ENCODE results near the gene NECTIN1. TPM values are rescaled to one million over a fixed set of nuclear protein-coding genes. Genes with fewer than 3 reads are reported as not detected.

NECTIN1 gene
- total RNA-seq, 6 experiments from 2014 or later, result 4.3 to 8.4 (median 6.1) TPM

- intact Hi-C loops (cut with DNase I), result no loop called here
- Histone ChIP-seq H3K4me1 (peaks cover 0 to 5% (median 0%) of the 10 kb centered on the region in 4 donors), H3K36me3 (no peaks in the 10 kb centered on the region), H3K27me3 (peaks cover 0 to 7% of the 10 kb centered on the region in 2 donors), H3K4me3 (no peak overlapping the region), H3K27ac (no peak overlapping the region), H3K9me3 (no peaks in the 10 kb centered on the region)
- ATAC-seq (no peak), DNase-seq (peak in 1 of 3 donors; percentile 15)
- TF ChIP-seq POLR2A (IDR thresholded peaks at IDR 0.05), result no peak
- TF ChIP-seq, protein P1, sequence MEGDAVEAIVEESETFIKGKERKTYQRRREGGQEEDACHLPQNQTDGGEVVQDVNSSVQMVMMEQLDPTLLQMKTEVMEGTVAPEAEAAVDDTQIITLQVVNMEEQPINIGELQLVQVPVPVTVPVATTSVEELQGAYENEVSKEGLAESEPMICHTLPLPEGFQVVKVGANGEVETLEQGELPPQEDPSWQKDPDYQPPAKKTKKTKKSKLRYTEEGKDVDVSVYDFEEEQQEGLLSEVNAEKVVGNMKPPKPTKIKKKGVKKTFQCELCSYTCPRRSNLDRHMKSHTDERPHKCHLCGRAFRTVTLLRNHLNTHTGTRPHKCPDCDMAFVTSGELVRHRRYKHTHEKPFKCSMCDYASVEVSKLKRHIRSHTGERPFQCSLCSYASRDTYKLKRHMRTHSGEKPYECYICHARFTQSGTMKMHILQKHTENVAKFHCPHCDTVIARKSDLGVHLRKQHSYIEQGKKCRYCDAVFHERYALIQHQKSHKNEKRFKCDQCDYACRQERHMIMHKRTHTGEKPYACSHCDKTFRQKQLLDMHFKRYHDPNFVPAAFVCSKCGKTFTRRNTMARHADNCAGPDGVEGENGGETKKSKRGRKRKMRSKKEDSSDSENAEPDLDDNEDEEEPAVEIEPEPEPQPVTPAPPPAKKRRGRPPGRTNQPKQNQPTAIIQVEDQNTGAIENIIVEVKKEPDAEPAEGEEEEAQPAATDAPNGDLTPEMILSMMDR (IDR thresholded peaks at IDR 0.05), result no peak
- 73% methylated on average over 7 of the region's 8 CpGs for WGBS (ENCODE audit: insufficient coverage, low coverage, low lambda C conversion rate, missing lambda C conversion rate)
Observed at GRCh38 chr11:119739021-119739703, 10.2 kb upstream of the NECTIN1 start.

DNA sequence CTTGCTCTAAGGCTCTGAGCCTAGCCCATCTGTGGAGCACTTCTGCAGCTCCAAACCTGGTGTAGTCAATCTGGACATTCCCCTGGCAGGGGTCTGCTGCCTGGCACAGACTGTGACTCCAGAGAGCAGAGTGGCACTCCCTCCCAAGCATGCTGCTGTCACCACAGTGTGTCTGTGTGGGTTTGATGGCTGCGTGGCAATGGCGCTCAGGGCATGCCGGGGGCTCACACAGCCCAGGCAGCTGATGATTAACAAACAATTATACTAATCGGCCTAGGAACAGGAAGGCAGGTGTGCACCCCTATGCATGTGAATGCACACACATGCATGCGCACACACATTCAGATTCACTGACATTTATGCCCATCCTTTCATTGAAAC, 9.0 kb upstream of the NECTIN1 start:
- ATAC-seq (no peak), DNase-seq (peak in 1 of 3 donors; percentile 33)
- Histone ChIP-seq H3K27ac (no peak overlapping the region), H3K4me1 (peaks cover 0 to 5% (median 0%) of the 10 kb centered on the region in 4 donors), H3K9me3 (no peaks in the 10 kb centered on the region), H3K36me3 (no peaks in the 10 kb centered on the region), H3K4me3 (no peak overlapping the region), H3K27me3 (peaks cover 0 to 7% of the 10 kb centered on the region in 2 donors)
- intact Hi-C loops (cut with DNase I), result no loop called here
- TF ChIP-seq, protein P1 (IDR thresholded peaks at IDR 0.05), result no peak
- TF ChIP-seq POLR2A (IDR thresholded peaks at IDR 0.05), result no peak
- WGBS (ENCODE audit: insufficient coverage, low coverage, low lambda C conversion rate, missing lambda C conversion rate), result 90% methylated on average over 2 of the region's 5 CpGs

DNA sequence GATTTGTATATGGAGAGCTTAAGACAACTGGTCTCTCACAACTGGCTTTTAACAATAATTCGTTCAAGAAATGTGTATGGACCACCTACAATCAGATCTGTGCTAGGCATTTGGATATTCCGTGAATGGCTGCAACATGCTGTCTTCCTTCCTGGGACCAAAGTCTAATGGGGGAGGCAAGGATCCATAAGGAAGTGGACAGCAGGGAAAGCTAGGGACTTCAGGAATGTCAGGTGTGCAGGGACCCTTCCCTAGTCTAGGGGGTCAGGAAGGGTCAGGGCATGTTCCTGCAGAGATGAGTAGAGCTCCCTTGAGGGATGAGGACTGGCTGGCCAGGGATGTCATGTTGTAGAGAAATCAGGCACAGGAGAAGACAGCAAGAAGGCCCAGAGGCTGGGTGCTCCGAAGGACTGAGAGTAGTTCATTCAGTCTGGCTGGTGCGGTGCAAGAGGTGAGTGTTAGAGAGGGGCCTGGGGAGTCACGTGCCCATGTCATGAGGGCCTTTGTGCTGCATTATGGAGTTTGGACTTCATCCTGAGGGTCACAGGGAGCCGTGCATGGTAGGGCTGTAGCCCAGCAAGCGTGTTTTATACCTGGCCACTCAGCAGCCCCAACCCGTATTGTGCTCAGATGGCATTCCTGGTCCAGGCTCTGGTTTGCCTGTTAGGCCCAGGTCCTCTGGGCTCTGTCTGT, 8.5 kb upstream of the NECTIN1 start:
- WGBS (ENCODE audit: insufficient coverage, low coverage, low lambda C conversion rate, missing lambda C conversion rate), result 82% methylated on average over 2 of the region's 8 CpGs
- Histone ChIP-seq H3K4me1 (peaks cover 0 to 5% (median 0%) of the 10 kb centered on the region in 4 donors), H3K9me3 (no peaks in the 10 kb centered on the region), H3K27ac (no peak overlapping the region), H3K4me3 (no peak overlapping the region), H3K36me3 (no peaks in the 10 kb centered on the region), H3K27me3 (peaks cover 0 to 7% of the 10 kb centered on the region in 2 donors)
- TF ChIP-seq, protein P1 (IDR thresholded peaks at IDR 0.05), result no peak
- no peak for TF ChIP-seq POLR2A (IDR thresholded peaks at IDR 0.05)
- peak in 1 of 3 donors; percentile 22 for DNase-seq
- intact Hi-C loops (cut with DNase I), result no loop called here
- no peak for ATAC-seq

DNA sequence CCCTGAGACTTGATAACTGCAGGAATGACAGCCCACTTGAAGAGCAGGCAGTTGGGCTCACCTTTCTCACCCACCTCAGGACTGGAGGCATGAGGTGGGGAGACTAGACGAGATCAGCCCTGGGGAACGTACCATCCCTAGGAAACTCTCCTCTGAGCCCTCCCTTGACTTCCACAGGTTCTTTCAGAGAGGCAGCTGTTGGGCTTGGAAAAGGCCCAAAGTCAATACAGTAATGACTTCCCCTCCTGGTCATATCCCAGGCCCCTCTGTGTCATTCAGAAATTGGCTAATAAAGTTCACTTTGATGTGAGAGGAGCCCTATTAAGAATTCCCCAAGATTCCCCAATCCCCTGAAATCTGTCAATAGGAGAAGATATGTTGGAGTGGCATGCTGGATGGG, 5.8 kb upstream of the NECTIN1 start:
- Histone ChIP-seq H3K36me3 (no peaks in the 10 kb centered on the region), H3K9me3 (no peaks in the 10 kb centered on the region), H3K4me1 (peaks cover 0 to 4% (median 1%) of the 10 kb centered on the region in 4 donors), H3K27ac (no peak overlapping the region), H3K27me3 (no peaks in the 10 kb centered on the region), H3K4me3 (no peak overlapping the region)
- ATAC-seq (no peak), DNase-seq (no peak)
- TF ChIP-seq, protein P1 (IDR thresholded peaks at IDR 0.05), result no peak
- TF ChIP-seq POLR2A (IDR thresholded peaks at IDR 0.05), result no peak
- WGBS (ENCODE audit: insufficient coverage, low coverage, low lambda C conversion rate, missing lambda C conversion rate), result no CpG with 5 or more reads among the region's 2 CpGs
- intact Hi-C loops (cut with DNase I), result loop anchor here in 1 of 2 donors (5.0 kb wide), 1 partner anchor 72 kb away; no protein-coding TSS in a partner anchor

All from right lobe of liver (tissue), 6 donors.